IMR-90 (cell line): ENCODE data around the gene MED23. TPM values are rescaled to one million over a fixed set of nuclear protein-coding genes. Genes with fewer than 3 reads are reported as not detected.

Experiments used
- ATAC-seq: fragments of 200-7000 bp; cut with Tn5 transposase; 2 replicates; pipeline ENCODE4 v1.9.1; 2020; ENCODE audit warnings: low read depth, mild to moderate bottlenecking, moderate library complexity
- BruUV-seq: library from RNA; stranded (reverse); fragments of 400-500 nt; replicated peaks from 2 replicates; lab custom pipeline; 2021; lab: Mats Ljungman, UMichigan
- CTCF ChIA-PET: fragments of 300-600 bp; formaldehyde crosslinking; extraction: SDS; loops from one replicate; lab custom pipeline; 2021; ENCODE audit warnings: antibody characterized with exemption; lab: Yijun Ruan, JAX
- POLR2A ChIA-PET: fragments of 300-600 bp; sonication (Branson Sonifier 250); formaldehyde crosslinking; loops from one replicate; lab custom pipeline; 2022; ENCODE audit warnings: antibody characterized with exemption; ENCODE audit not compliant: unreplicated experiment; lab: Charles Lee
- DNase-seq: peaks from one replicate; pipeline ENCODE4 v3.0.0; 2013
- H2AFZ ChIP-seq: replicated peaks from 2 replicates; pipeline ENCODE3; 2013; ENCODE audit warnings: low read length, mild to moderate bottlenecking; ENCODE audit not compliant: poor library complexity
- H2AK5ac ChIP-seq: 2 replicates; pipeline ENCODE4 v1.6.1; 2013; ENCODE audit warnings: low read depth, low read length, inconsistent platforms
- H2AK9ac ChIP-seq: replicated peaks from 2 replicates; pipeline ENCODE3; 2013; ENCODE audit warnings: mild to moderate bottlenecking, low read depth, low read length, moderate library complexity; ENCODE audit not compliant: poor library complexity
- H2BK120ac ChIP-seq: 2 replicates; pipeline ENCODE4 v1.6.1; 2013; ENCODE audit warnings: low read depth, low read length, inconsistent platforms
- H2BK15ac ChIP-seq: 3 replicates; pipeline ENCODE4 v1.6.1; 2013; ENCODE audit warnings: low read depth, low read length, inconsistent platforms
- H2BK20ac ChIP-seq: 2 replicates; pipeline ENCODE4 v1.6.1; 2013; ENCODE audit warnings: low read depth, mild to moderate bottlenecking, inconsistent platforms, low read length, moderate library complexity
- H2BK5ac ChIP-seq: 2 replicates; pipeline ENCODE4 v1.6.1; 2013; ENCODE audit warnings: mild to moderate bottlenecking, low read depth, low read length, inconsistent platforms; ENCODE audit not compliant: poor library complexity, severe bottlenecking
- H3K14ac ChIP-seq: replicated peaks from 2 replicates; pipeline ENCODE4 v1.6.1; 2013; ENCODE audit warnings: low read depth, low read length, inconsistent platforms
- H3K18ac ChIP-seq: 2 replicates; pipeline ENCODE4 v1.6.1; 2013; ENCODE audit warnings: low read depth, low read length, control low read depth
- H3K23ac ChIP-seq: 2 replicates; pipeline ENCODE4 v1.6.1; 2013; ENCODE audit warnings: low read depth, low read length, inconsistent platforms
- H3K27ac ChIP-seq: 2 replicates; pipeline ENCODE4 v1.5.1; 2013; ENCODE audit warnings: mild to moderate bottlenecking, control low read depth, low read length; ENCODE audit not compliant: insufficient read depth
- H3K27me3 ChIP-seq: 2 replicates; pipeline ENCODE4 v1.6.1; 2013; ENCODE audit warnings: low read length; ENCODE audit not compliant: control insufficient read depth, insufficient read depth
- H3K36me3 ChIP-seq: 2 replicates; pipeline ENCODE4 v1.6.1; 2013; ENCODE audit warnings: low read length, mixed read lengths; ENCODE audit not compliant: control insufficient read depth, insufficient read depth
- H3K4ac ChIP-seq: 2 replicates; pipeline ENCODE4 v1.6.1; 2013; ENCODE audit warnings: low read depth, low read length, inconsistent platforms
- H3K4me1 ChIP-seq: 2 replicates; pipeline ENCODE4 v1.6.1; 2013; ENCODE audit warnings: low read length, mixed read lengths; ENCODE audit not compliant: control insufficient read depth, insufficient read depth
- H3K4me2 ChIP-seq: 2 replicates; pipeline ENCODE4 v1.6.1; 2013; ENCODE audit warnings: low read depth, mild to moderate bottlenecking, control low read depth, low read length, moderate library complexity
- H3K4me3 ChIP-seq: 2 replicates; pipeline ENCODE4 v1.5.1; 2013; ENCODE audit warnings: low read depth, mild to moderate bottlenecking, control low read depth, low read length, moderate library complexity; ENCODE audit not compliant: insufficient read depth
- H3K56ac ChIP-seq: 2 replicates; pipeline ENCODE4 v1.6.1; 2013; ENCODE audit warnings: low read length, inconsistent platforms; ENCODE audit not compliant: insufficient read depth; ENCODE audit errors: extremely low read depth
- H3K79me1 ChIP-seq, 2 experiments: 2 replicates each; pipeline ENCODE4 v1.6.1; 2013; ENCODE audit warnings: low read length in 2 of 2, inconsistent platforms in 1 of 2, low read depth in 1 of 2
- H3K9ac ChIP-seq: 2 replicates; pipeline ENCODE4 v1.6.1; 2013; ENCODE audit warnings: low read depth, low read length, control low read depth
- H3K9me1 ChIP-seq: 2 replicates; pipeline ENCODE4 v1.6.1; 2013; ENCODE audit warnings: low read length, inconsistent platforms; ENCODE audit not compliant: insufficient read depth
- H3K9me3 ChIP-seq: 2 replicates; pipeline ENCODE4 v1.6.1; 2013; ENCODE audit warnings: low read length; ENCODE audit not compliant: control insufficient read depth, insufficient read depth
- H4K20me1 ChIP-seq: 2 replicates; pipeline ENCODE4 v1.6.1; 2013; ENCODE audit warnings: low read length, inconsistent platforms; ENCODE audit not compliant: insufficient read depth
- H4K5ac ChIP-seq: 2 replicates; pipeline ENCODE4 v1.6.1; 2013; ENCODE audit warnings: mild to moderate bottlenecking, low read depth, low read length, control low read depth
- H4K8ac ChIP-seq, 2 experiments: 2 replicates each; pipeline ENCODE4 v1.6.1; 2013; ENCODE audit warnings: low read depth in 2 of 2, low read length in 2 of 2, control low read depth in 1 of 2, inconsistent platforms in 1 of 2
- H4K91ac ChIP-seq: 2 replicates; pipeline ENCODE4 v1.6.1; 2013; ENCODE audit warnings: low read depth, low read length, inconsistent platforms; ENCODE audit not compliant: insufficient read depth
- BHLHE40 ChIP-seq: fragments of 150-350 bp; IDR thresholded peaks from 2 replicates; pipeline ENCODE4 v1.6.1; 2016; ENCODE audit warnings: mild to moderate bottlenecking, low read depth, low read length
- CHD1 ChIP-seq: IDR thresholded peaks from 2 replicates; pipeline ENCODE4 v1.6.1; 2012; ENCODE audit warnings: low read depth, low read length, improper control_type of control experiment
- CTCF ChIP-seq: conservative IDR thresholded peaks from 2 replicates; pipeline ENCODE4 v1.5.1; 2012; ENCODE audit warnings: mild to moderate bottlenecking, low read depth, low read length, improper control_type of control experiment
- ELK1 ChIP-seq: fragments of 150-350 bp; IDR thresholded peaks from 2 replicates; pipeline ENCODE4 v1.6.1; 2016; ENCODE audit warnings: low read depth, mild to moderate bottlenecking, low read length, moderate library complexity, borderline replicate concordance
- MAFK ChIP-seq: IDR thresholded peaks from 2 replicates; pipeline ENCODE4 v1.6.1; 2012; ENCODE audit warnings: low read depth, low read length, improper control_type of control experiment
- MAZ ChIP-seq: IDR thresholded peaks from 2 replicates; pipeline ENCODE4 v1.6.1; 2012; ENCODE audit warnings: low read depth, mild to moderate bottlenecking, low read length, improper control_type of control experiment, moderate library complexity, borderline replicate concordance
- MXI1 ChIP-seq: IDR thresholded peaks from 2 replicates; pipeline ENCODE4 v1.6.1; 2012; ENCODE audit warnings: low read depth, mild to moderate bottlenecking, low read length, moderate library complexity, borderline replicate concordance
- NFE2L2 ChIP-seq: fragments of 150-350 bp; IDR thresholded peaks from 2 replicates; pipeline ENCODE4 v1.6.1; 2016; ENCODE audit warnings: low read depth, mild to moderate bottlenecking, low read length
- POLR2A ChIP-seq: IDR thresholded peaks from 2 replicates; pipeline ENCODE4 v1.6.1; 2012; ENCODE audit warnings: mild to moderate bottlenecking, low read depth, low read length
- RAD21 ChIP-seq: IDR thresholded peaks from 2 replicates; pipeline ENCODE4 v1.6.1; 2012; ENCODE audit warnings: low read length, improper control_type of control experiment
- RCOR1 ChIP-seq: IDR thresholded peaks from 2 replicates; pipeline ENCODE4 v1.6.1; 2012; ENCODE audit warnings: mild to moderate bottlenecking, low read length, improper control_type of control experiment; ENCODE audit not compliant: insufficient replicate concordance
- RFX5 ChIP-seq: IDR thresholded peaks from 2 replicates; pipeline ENCODE4 v1.8.0; 2012; ENCODE audit warnings: low read depth, mild to moderate bottlenecking, low read length, moderate library complexity
- SMC3 ChIP-seq: fragments of 150-350 bp; IDR thresholded peaks from 2 replicates; pipeline ENCODE4 v1.6.1; 2016; ENCODE audit warnings: low read depth, mild to moderate bottlenecking, antibody characterized with exemption, low read length, moderate library complexity
- USF2 ChIP-seq: fragments of 150-350 bp; IDR thresholded peaks from 2 replicates; pipeline ENCODE4 v1.6.1; 2017; ENCODE audit warnings: mild to moderate bottlenecking, antibody characterized with exemption, low read length, low read depth
- WGBS, 2 experiments: methylation state at CpG; one replicate each; pipeline versions ENCODE4 v1.1.5 to v1.1.7; 2013; ENCODE audit warnings: missing lambda C conversion rate in 2 of 2; ENCODE audit not compliant: insufficient read length in 1 of 2; ENCODE audit errors: extremely low coverage in 2 of 2; 5-methylcytosine and 5-hydroxymethylcytosine counted together
- dilution Hi-C: fragments of 300-500 bp; cut with HindIII; formaldehyde crosslinking; loops from one replicate; pipeline ENCODE4 v1.14.3; 2018; ENCODE audit warnings: low sequenced_read_pairs; ENCODE audit not compliant: unreplicated experiment
- in situ Hi-C: fragments of 300-500 bp; cut with MboI; formaldehyde crosslinking; loops from 3 replicates; pipeline ENCODE4 v1.14.3; 2019; ENCODE audit warnings: low sequenced_read_pairs, inconsistent platforms, mixed read lengths
- intact Hi-C: fragments of 100-400 bp; cut with micrococcal nuclease; formaldehyde crosslinking; loops from 2 replicates; pipeline ENCODE4 v1.10.0; 2022
- polyA plus RNA-seq, 3 experiments: library from polyadenylated mRNA; depleted of rRNA; stranded (reverse); fragments of >200 nt; gene quantifications; 2 replicates each; pipeline ENCODE4 v1.2.3, GENCODE V29; 2012; ENCODE audit warnings: low replicate concordance in 1 of 3
- total RNA-seq: library from RNA; depleted of rRNA; stranded (reverse); fragments of >200 nt; gene quantifications from 2 replicates; pipeline ENCODE4 v1.2.3, GENCODE V29; 2012

MED23 gene
- total and polyA plus RNA-seq, 2 of the 4 experiments (the other 2 are of a cell fraction) = 16.0 to 40.7 TPM

- dilution Hi-C loops = no loop called here
- H3K79me1 ChIP-seq = no peaks in the 10 kb centered on the region
- no peaks in the 10 kb centered on the region for H3K9me3 ChIP-seq
- H3K18ac ChIP-seq = no peak overlapping the region
- no peak overlapping the region for H2AK5ac ChIP-seq
- no peak overlapping the region for H3K9ac ChIP-seq
- H3K4me1 ChIP-seq = peaks cover 3% of the 10 kb centered on the region; the same call in 1 of the 2 replicates
- no peak overlapping the region for H3K14ac ChIP-seq
- no peaks in the 10 kb centered on the region for H3K36me3 ChIP-seq
- BruUV-seq = no TSS peak
- H2AFZ ChIP-seq = no peak overlapping the region
- no peak overlapping the region for H4K8ac ChIP-seq
- intact Hi-C loops = no loop called here
- H2BK5ac ChIP-seq = no peak overlapping the region
- no peak overlapping the region for H4K91ac ChIP-seq
- H3K23ac ChIP-seq = no peak overlapping the region
- no peak overlapping the region for H3K4ac ChIP-seq
- no peaks in the 10 kb centered on the region for H3K9me1 ChIP-seq
- H2BK15ac ChIP-seq = no peak overlapping the region
- no peak overlapping the region for H2BK120ac ChIP-seq
- in situ Hi-C loops = no loop called here
- no peak overlapping the region for H3K27ac ChIP-seq
- CTCF ChIA-PET = interaction anchor here (2.1 kb wide), 1 partner anchor 13 kb away, joined by 18 read pairs; the partner anchor contains the start of gene MED23
- TF ChIP-seq RCOR1 = no peak
- no peak for TF ChIP-seq CTCF
- TF ChIP-seq SMC3 = no peak
- no peak for TF ChIP-seq BHLHE40
- TF ChIP-seq NFE2L2 = no peak
- no peak for TF ChIP-seq MAFK
- TF ChIP-seq POLR2A = no peak
- no peak for TF ChIP-seq CHD1
- no peak for TF ChIP-seq USF2
- no peak for TF ChIP-seq RAD21
- no peak for TF ChIP-seq MXI1
- no peak for TF ChIP-seq RFX5
- no peak for TF ChIP-seq ELK1
- TF ChIP-seq MAZ = no peak
- no peak overlapping the region for H3K4me3 ChIP-seq
- DNase-seq (no peak), ATAC-seq (no peak)
- no peak overlapping the region for H2AK9ac ChIP-seq
- no peaks in the 10 kb centered on the region for H4K20me1 ChIP-seq
- H3K4me2 ChIP-seq = no peak overlapping the region
- H3K56ac ChIP-seq = no peak overlapping the region
- POLR2A ChIA-PET = no interaction called here
- H3K27me3 ChIP-seq = peaks cover 6% of the 10 kb centered on the region; the same call in 1 of the 2 replicates
- H2BK20ac ChIP-seq = no peak overlapping the region
- WGBS, 2 experiments = no CpG with 5 or more reads among the region's 3 CpGs
- no peak overlapping the region for H4K5ac ChIP-seq
Observed at GRCh38 chr6:131640576-131640975, 12.5 kb upstream of the MED23 start.
